Activated CD8-positive, alpha-beta memory T cell treated with anti-CD3 and anti-CD28 coated beads for 1 hour (primary cell): ENCODE data around the gene RRM2.
A peak's percentile ranks its signal among the peaks of the same experiment; 100 is the strongest.

Experiments used
- DNase-seq, 2 donors: peaks; one replicate each; pipeline ENCODE4 v3.0.0-alpha.2; 2020; ENCODE audit warnings: low read depth in 1 of 2; ENCODE audit errors: extremely low read depth in 1 of 2

Gene RRM2

DNA sequence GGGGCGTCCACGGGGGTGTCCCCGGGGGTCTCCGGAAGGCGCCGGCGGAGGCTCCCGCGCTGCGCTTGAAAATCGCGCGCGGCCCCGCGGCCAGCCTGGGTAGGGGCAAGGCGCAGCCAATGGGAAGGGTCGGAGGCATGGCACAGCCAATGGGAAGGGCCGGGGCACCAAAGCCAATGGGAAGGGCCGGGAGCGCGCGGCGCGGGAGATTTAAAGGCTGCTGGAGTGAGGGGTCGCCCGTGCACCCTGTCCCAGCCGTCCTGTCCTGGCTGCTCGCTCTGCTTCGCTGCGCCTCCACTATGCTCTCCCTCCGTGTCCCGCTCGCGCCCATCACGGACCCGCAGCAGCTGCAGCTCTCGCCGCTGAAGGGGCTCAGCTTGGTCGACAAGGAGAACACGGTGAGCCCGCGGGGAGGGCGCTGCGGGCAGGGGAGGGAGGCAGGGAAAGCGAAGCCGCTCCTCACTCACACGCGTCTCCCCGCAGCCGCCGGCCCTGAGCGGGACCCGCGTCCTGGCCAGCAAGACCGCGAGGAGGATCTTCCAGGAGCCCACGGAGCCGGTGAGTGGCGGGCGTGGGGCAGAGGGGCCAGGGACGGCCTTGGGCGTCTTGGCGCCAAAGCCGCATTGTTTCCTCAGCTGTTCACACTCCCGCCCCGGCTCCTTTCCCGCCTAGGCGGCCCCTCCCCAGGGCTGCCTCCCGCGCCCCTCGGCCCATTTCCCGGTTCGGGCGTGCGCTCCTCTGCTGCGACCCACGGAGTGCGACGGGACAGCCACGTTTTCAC lies at the start of gene RRM2:
RRM2 (plus strand) TSS at position 240 of the 781 bp plus-strand sequence; CDS start at position 300, 60 bp downstream.
- DNase-seq, result peak; percentile 68 to 76

DNA sequence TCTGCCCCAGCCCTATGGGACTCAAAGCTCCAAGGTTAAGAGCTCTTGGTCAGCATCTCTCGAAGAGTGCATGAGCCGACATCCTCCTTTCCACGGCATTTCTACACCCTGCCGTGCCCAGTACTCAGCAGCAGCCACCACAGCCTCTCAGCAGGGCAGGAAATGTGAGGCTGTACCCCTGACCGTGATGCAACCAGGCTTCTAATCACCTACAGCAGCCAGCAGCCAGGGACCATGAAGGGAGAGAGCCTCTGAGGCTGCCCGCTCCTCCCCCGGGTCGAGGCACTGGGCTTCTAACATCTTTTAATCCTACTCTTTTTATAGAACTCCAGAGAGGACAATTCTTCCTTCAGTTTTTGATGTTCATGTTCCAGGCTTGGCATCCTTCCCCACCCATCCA lies 48.8 kb upstream of the RRM2 start:
- no peak for DNase-seq

DNA sequence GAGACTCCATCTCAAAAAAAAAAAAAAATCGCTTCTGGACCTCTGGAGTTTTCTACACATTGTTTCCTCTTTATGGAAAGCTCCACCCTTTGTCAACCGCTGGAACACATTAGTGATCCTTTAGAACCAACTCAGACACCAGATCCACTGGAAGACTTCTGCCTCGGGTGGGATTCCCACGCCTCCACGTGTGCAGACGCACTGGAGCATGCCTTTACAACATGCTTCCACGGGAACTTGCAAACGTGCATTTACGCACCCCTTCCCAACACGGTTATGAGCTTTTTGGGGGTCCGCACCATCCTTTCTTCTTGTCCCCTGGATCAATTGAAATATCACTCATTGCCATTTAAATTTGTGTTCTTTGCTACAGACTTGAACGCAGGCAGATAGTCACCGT lies 47.4 kb upstream of the RRM2 start:
- DNase-seq, result no peak

DNA sequence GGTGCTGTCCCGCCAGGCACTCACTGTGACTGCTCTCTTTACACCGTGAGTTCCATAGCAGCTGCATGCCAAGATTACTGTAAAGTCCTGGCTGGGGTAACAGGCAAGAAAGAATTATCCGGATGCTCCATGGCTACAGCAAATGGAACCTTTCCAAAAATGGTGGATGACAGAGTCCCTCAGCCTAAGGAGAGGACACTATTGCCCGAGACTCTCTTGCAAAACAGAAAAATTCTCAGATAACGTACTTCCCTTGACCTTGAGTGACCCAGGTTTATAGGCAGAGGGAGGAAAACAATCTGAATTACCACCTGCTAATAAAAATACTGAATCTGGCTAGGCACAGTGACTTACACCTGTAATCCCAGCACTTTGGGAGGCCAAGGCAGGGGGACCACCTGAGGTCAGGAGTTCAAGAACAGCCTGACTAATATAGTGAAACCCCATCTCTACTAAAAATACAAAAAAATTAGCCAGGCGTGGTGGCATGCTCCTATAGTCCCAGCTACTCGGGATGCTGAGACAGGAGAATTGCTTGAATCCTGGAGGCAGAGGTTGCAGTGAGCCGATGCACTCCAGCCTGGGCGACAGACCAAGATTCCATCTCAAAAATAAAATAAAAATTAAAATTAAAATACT lies 46.8 kb upstream of the RRM2 start:
- DNase-seq, result no peak

DNA sequence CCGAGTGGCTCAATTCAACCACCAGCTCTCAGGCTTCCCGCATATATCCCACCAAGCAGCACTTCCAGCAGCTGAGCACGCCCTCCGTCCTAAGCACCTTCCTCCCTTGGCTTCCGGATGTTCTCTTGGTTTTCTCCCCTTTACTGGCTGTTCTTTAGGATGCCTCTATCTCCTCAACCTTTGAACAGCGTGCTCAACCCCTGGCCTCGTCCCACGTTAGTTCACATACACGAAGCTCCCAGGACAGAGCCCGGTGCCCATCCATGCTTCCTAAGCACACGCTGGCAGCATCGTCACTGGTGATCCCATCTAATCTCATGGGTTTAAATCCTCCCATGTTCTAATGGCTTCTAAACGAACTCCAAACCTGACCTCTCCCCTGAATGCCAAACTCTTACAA lies 46.0 kb upstream of the RRM2 start:
- DNase-seq, result no peak

DNA sequence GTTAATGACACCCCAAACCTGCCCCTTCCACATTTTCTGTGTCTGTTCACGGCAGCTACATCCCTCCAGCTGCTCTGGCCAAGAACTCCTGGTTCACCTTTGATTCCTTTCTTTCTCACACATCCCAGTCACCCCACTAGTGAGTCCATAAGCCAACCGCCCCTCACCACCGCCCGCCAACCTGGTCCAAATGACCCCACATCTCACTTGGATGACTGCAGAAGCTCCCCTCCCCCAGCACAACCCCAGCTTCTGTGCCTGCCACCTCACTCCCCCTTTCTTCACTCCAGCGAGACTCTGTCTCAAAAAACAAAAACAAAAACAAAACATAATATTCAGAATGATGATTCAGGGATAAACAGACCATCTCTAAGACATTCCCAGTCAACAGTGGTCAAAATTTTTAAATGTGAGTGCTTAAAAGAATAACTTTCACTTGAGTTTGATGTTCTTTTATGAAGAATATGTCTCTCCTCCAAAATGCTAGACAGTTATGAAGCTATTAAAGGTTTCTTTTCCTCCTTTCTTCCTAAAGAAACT lies 45.5 kb upstream of the RRM2 start:
- no peak for DNase-seq

DNA sequence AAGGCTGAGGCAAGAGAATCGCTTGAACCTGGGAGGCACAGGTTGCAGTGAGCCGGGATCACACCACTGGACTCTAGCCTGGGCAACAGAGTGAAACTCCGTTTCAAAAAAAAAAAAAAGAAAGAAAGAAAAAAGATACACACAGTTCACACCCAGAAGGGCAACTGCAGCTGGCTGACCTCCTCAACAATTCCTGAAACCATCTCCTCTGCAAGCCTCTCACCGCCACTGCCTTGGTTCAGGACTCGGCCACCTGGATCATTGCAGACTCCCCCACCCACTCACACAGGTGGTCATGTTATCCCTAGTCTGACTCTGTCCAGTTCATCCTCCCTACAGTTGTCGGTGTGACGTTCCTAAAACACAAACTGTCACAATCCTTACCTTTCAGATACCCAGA lies 44.5 kb upstream of the RRM2 start:
- no peak for DNase-seq

DNA sequence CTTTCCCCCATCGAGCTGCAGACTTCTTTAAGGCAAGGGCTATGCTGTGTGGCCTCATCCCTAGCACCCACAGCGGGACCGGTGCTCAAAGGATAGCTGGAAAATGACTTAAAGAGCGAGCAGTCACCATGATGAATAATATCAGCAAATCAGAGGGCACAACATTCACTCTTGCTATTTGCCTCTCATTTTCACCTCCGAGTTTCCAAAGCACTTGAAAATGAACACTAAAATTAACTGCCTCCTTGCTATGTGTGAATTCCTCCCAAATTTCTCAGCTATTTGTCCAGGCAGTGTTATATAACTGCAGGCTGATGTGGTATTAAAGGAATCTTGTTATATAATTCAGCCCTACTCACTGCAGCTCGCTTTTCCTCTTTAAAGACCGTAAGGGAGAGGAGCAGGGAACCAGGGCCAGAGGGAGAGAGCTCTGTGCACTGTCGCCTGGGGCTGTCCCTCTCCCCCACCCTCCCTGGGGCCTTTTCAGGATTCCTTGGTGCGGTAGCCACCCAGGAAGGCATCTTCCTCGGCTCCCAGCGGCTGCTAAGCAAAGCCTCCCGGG lies 43.8 kb upstream of the RRM2 start:
- DNase-seq, result no peak

DNA sequence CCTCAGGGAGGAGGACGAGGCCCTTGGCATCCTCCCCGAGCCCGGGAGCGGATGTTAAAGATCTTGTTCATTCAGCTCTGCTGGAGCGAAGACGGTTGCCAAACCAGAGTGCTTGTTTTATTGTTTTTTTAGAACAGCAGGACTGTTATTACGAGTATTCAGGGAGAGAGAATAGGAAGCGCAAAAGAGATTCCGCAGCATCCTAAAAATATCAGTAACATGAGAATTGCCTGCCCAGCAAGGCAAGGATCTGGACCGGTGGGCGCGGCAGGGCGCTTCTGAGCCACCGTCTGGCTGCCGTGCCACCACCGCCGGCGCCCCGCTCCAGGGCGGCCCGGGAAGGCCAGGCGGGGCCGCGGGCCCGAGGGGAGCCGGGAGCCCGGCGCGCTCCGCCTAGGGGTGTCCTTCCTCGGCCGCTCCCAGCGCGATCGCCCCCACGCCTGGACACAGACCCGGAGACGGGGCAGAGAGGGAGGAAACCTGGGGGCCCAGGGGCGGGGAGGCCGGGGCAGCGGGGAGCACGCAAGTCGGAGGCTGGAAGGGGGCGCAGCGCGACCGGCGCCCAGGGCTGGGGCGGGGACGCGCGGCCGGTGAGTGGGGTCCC lies 43.2 kb upstream of the RRM2 start:
- no peak for DNase-seq

DNA sequence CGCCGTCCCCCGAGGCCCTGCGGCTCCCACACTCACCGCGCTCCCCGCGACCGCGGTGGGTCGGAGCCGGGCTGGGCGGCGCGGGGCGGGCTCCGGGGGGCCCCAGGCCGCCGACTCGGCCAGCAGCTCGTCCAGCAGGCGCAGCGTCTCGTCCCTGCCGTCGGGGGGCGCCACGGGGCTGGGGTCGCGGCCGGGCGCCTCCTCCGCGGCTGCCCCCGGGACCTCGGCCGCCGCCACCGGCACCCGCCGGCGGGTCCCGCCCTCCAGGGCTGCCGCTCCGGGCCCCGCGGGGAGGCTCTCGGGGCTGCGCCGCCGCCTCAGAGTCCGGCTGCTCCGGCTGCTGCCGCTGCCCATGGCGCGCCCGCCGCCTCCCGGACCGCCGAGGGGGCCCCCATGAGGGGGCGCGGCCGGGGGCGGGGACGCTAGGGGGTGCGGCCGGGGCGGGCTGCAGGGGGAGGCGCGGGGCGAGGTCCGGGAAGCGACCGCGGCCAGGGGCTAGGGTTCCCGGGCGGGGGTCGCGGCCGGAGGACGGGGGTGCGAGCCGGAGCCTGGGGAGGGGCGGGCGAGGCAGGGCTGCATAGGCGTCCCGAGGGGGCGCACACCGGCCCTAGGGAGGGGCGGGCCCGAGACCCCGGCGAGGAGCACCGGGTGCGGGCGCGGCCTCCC lies 42.5 kb upstream of the RRM2 start, which contains the start of gene CYS1:
CYS1 (minus strand) TSS at position 542 of the 666 bp plus-strand sequence; CDS start at position 354, 188 bp downstream.
- no peak for DNase-seq

DNA sequence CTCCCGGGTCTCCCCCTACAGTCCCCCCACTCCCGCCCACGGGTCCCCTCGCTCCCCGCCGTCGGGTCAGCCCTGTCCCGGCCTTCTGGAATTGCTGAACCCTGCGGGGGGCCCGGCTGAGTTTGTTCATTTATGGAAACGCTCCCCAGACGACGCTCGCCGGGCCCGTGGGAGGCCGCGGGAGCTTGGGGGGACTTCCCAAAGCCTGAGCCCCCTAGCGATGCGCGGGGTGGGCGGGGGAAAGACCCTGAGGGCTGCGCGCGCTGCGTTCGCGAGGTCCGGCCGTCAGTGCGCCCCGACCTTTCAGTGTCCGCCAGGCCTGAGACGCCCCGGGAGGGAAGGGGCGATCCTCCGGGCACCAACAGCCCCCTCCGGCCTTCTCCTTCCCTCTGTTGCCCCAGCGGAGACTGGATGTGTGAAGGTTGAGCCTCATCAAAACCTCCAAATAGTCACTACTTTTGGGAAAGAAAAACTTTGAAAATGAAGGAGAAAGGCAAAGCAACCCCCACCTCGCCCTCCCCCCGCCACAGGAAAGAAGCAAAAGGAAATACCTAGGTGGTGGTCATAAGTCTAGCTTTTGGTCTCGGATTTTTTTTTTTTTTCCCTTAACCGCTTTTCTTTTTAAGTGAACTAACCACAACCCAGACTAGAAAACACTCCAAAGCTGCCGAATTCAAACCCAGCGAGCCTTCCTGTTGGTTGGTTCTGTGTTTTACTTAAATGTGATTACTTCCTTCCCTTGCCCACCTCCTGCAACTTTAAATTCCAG lies 41.8 kb upstream of the RRM2 start:
- no peak for DNase-seq

DNA sequence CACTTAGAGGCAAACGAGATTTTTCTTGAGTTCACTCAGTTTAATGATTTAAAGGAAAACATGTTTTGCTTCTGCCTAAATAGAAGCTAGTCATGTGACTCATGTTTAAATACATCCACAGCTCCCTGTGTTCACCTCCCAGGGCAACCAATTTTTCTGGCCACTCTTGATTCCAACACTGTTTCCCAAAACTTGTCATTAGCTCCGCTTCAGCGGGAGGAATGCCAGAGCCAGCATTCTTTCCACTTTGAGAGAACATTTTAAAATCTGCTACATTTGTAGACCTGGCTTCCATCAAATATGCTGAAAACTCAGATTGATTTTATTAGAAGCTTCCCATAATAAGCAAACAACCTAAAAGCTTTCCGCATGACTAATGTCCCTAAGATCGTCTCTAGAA lies 39.5 kb upstream of the RRM2 start:
- no peak for DNase-seq

DNA sequence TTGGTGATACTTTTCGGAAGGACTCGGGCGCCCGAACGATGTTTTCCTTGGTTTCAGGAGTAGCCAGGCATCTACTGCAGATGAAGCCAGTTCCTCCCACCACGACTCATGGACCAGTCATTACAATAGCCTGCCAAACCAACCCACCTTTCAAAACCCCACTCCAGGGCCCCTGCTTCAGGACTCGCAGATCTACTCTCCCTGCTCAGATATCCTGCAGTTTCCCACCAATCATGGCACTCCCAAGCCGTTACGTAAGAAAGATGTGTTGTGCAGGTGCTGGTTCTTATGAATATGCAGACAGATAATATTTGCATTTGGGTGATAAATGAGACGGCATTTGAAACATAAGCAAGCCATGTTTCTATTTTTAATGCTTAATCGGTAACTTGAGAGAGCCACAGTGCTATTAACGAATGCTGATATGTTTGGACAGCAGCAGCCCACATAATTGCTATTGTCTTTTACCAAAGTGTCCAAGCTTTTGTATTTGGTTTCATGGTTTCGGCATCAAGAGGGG lies 38.8 kb upstream of the RRM2 start:
- DNase-seq, result no peak

DNA sequence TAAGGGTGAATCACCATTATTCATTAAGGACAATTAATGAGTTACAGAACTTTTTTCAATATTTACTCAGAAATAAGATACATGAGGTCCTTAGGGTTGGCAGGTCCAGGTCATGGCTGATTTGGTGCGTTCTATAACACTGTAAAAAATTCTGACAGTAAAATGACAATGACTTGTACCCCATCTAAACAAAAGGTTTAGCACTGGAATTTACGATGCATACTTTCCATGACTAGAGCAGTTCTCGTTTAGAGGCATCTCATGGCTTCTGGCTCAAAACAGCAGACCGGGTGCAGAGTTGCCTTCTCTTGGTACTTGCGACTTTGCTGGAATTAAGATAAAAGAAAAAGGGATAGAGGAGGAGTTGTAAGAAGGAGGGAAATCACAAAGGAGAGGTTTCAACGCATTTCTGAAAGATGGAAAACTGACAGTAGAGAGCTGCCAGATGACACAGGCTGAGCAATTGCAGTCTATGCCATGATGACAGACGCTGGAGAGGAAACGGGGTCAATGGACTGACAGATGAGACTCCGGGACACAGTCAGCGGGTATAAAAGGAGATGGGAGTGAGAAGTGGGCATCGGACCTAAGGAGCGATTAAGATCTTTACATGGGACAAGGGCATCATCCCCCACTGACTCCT lies 38.2 kb upstream of the RRM2 start:
- DNase-seq, result no peak

DNA sequence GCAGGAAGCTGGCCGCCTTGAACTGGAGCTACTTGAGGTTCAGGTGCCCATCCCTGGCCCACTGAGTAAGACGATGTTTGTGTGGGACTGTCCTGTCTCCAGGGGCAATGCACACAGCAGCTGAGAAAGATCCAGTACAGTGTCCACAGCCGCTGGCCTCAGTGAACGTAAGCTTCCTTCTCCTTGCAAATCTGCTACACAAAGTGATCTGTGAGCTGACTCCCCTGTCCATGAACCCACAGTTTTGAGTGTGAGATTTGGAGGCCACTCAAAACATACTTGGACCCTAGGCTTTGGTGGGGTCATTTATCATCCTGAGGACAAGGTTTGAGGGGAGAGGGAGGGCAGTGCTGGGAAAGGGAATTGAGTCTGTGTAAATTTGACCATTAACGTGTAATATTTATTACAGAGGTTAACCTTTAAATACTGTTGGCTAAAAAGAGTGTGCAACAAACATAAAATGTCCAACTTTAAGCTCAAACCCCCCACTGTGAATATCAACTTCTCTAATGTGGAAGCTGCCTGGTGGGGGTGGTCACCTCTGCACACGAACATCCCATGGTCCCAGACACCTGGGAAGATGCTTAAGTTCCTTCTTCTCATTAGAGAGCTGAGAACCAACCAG lies 37.4 kb upstream of the RRM2 start:
- no peak for DNase-seq

DNA sequence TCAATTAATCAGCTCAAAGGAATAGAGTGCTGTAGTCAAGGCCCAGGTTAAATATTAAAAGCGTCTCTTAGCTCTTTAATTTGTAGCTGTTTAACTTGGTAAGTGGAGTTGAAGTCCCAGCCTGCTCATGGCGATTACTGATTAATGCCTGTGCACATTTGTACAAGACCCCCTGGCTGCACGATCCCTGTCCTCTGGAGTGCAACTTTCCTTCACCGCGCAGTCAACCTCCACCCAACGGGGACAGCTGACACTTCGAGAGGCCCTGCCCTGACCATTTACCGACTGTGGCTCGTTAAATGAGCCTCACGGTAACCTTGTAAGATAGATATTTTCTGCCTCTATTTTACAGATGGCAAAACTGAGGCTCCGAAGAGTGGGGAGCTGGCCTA lies 36.9 kb upstream of the RRM2 start:
- DNase-seq, result no peak

DNA sequence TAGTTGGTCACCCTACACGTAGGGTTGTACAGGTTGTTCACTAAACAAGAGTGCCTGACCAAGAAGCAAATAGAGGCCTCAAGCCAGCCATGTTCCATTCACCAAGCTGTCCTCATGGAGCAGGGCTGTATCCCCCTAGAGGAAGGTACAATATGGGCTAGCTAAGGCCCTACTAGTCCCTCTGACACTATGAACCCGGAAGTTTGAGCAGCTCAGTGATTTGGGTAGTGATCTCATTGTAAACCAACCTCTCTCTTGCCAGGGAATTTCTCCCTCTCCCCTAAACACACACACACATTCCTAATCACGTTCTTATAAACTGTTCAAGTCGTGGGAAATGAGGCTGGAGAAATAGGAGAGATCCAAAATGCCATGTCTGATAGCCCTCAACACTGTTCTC lies 35.6 kb upstream of the RRM2 start:
- DNase-seq, result no peak

DNA sequence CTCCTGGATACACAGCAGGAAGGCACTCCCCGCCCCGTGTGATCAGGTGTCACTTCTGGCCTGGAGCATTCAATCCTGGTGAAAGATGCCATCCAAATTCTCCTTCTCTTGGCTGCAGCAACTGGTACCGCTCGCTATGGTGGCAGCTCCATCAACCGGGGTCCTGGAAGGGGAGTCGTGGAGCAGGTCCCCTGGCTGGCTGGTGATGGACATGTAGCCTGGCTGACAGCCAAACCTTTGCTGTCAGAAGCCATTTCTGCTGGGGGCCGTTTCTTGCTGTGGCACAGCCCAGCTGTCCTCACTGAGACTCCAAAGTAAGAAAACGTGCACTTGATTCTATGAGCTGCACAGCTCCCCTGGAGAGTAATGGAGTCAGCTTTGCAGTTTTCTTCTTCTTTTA lies 35.2 kb upstream of the RRM2 start:
- DNase-seq, result no peak

DNA sequence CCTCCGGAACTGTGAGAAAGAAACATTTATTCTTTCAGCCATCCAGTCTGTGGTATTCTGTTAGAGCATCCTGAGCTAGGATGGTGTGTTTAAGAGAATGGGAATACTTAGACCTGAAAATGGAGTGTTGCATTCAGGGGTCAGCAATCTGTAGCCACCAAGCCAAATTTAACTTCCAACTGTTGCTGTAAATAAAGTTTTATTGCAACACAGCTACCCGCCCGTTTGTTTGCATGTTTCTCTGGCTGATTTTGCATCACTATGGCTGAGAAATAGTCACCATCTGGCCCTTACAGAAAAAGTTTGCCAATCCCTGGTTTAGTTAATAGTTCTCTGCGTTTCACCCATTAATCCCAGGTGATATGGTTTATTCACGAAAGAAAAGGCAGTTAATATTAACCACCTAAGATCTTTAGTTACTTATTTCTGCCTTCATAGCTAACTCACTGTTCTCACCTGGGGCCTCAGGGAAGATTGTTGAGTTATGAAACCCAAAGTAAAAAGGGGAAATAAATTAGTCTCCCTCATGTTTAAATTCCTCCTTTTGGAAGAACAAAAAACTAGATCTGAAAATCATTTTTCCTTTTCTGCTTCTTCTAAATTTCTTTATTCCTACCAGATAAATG lies 32.9 kb upstream of the RRM2 start:
- DNase-seq, result no peak
